ENCODE measurements around the gene MMP24.
"Not testable (repeated sequence)": the region's sequence is repeated elsewhere in the genome, so short reads cannot be mapped to it uniquely, and the experiment has no call there.

The MMP24 gene
- 0.24 to 1.6 reads per million in 2 donors for total RNA-seq

GRCh38 chr20:35226126-35226883, at the start of gene MMP24:
Gene MMP24 (plus strand): TSS chr20:35226690. CDS start chr20:35226739, 49 bp downstream.
- no peak for DNase-seq

- no peak for DNase-seq
Measured at GRCh38 chr20:35179292-35180212, 46.9 kb upstream of the MMP24 start.

GRCh38 chr20:35180266-35180665, 46.2 kb upstream of the MMP24 start:
- DNase-seq, result no peak

- DNase-seq, result no peak
Measured at GRCh38 chr20:35181731-35182130, 44.8 kb upstream of the MMP24 start.

GRCh38 chr20:35186691-35187289, 39.7 kb upstream of the MMP24 start:
- DNase-seq, result not testable (repeated sequence)

GRCh38 chr20:35187584-35188190, 38.8 kb upstream of the MMP24 start:
- no peak for DNase-seq

- DNase-seq, result not testable (repeated sequence)
Measured at GRCh38 chr20:35189223-35189622, 37.3 kb upstream of the MMP24 start.

- DNase-seq, result no peak
Measured at GRCh38 chr20:35190556-35190955, 35.9 kb upstream of the MMP24 start.

GRCh38 chr20:35191419-35192117, 34.9 kb upstream of the MMP24 start:
- no peak for DNase-seq

- DNase-seq, result no peak
Measured at GRCh38 chr20:35192118-35192872, 34.2 kb upstream of the MMP24 start.

- DNase-seq, result not testable (repeated sequence)
Measured at GRCh38 chr20:35193031-35193791, 33.3 kb upstream of the MMP24 start.

GRCh38 chr20:35196313-35196712, 30.2 kb upstream of the MMP24 start:
- no peak for DNase-seq

GRCh38 chr20:35199740-35200139, 26.8 kb upstream of the MMP24 start:
- no peak for DNase-seq

- no peak for DNase-seq
Measured at GRCh38 chr20:35200267-35200666, 26.2 kb upstream of the MMP24 start.

- not testable (repeated sequence) for DNase-seq
Measured at GRCh38 chr20:35201467-35201866, 25.0 kb upstream of the MMP24 start.

GRCh38 chr20:35206802-35207201, 19.7 kb upstream of the MMP24 start:
- no peak for DNase-seq

GRCh38 chr20:35207950-35208611, 18.4 kb upstream of the MMP24 start:
- DNase-seq, result peak; percentile 73

- no peak for DNase-seq
Measured at GRCh38 chr20:35215066-35215956, 11.2 kb upstream of the MMP24 start.

GRCh38 chr20:35216541-35216940, 9.9 kb upstream of the MMP24 start:
- DNase-seq, result no peak
